Measurements from ENCODE around the gene PLD5.
"Not testable (repeated sequence)": the region's sequence is repeated elsewhere in the genome, so short reads cannot be mapped to it uniquely, and the experiment has no call there.

The PLD5 gene

GRCh38 chr1:242212401-242212800 is 312.1 kb downstream of the PLD5 start:
- DNase-seq (ENCODE audit: low spot score), result no peak

- no peak for DNase-seq (ENCODE audit: low spot score)
Measured at GRCh38 chr1:242211254-242212022, 313.1 kb downstream of the PLD5 start.

GRCh38 chr1:242210316-242210715 is 314.2 kb downstream of the PLD5 start:
- DNase-seq (ENCODE audit: low spot score), result not testable (repeated sequence)

GRCh38 chr1:242209063-242209462 is 315.4 kb downstream of the PLD5 start:
- no peak for DNase-seq (ENCODE audit: low spot score)

DNA sequence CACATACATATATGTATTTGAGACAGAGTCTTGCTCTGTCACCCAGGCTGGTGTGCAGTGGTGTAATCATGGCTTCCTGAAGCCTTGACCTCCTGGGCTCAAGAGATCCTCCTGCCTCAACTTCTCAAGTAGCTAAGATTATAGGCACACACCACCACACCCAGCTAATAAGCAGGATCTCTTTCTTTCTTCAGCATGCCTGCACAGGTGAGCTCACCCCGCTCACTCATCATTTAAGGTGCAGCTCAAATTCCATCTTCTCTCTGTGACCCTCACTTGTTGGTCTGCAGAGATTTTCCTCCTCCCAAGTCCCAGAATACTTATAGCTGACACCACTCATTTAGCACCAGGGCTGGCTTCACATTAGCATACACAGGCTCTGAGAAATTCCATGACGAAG is 316.5 kb downstream of the PLD5 start:
- DNase-seq (ENCODE audit: low spot score), result no peak

DNA sequence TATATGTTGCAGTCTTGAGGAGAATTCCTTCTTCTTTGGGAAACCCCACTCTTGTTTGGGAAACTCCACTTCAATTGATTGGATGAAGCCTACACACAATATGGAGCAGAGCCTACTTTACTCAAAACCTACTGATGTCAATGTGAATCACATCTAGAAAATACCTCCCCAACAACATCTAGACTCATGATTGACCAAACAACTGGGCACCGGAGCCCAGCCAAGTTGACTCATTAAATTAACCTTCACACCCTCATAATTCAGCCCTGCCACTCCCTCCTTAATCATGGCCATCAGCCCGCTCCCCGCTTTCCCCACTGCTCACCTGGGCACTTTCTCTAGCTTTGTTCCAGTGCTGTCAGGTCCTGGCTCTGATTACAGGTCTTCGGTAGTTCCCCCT is 317.5 kb downstream of the PLD5 start:
- no peak for DNase-seq (ENCODE audit: low spot score)

DNA sequence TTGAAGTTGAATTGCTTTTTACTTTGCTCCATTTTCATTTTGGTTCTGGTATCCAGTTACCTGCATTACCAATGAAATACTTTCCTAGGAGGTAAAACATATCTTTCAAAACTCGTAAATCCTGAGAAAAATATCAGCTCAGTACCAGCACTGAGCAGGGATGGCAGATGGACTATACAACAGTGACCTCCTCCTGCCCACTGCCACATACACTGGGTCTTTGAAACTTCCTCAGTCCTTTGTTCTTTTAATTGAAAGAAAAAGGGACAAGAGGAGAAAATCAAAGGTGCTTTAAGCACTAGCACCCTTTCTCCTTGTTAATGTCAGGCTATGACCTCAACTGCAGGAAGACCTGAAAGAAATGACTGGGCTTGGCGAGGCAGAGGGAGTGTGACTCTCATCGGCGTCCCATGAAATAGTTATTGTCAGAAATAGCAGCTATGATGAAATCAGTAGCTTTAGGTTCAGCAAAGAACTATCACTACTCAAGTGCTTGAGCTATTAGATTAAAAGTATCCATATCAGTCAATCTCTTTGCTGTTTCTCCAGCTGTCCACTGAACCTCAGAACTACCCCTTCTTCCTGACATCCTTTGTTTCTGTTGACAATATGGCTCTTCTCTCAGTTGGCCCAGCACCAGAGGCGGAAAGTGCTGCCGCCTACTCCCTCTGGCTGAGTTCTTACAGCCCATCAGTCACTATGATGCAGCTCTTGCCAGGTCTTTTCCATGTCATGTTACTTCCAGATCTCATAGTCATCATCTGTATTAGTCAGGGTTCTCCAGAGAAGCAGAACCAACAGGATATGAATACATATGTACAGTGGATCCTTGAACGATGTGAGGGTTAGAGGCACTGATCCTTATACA is 318.6 kb downstream of the PLD5 start:
- no peak for DNase-seq (ENCODE audit: low spot score)

- DNase-seq (ENCODE audit: low spot score), result no peak
Measured at GRCh38 chr1:242203262-242203661, 321.2 kb downstream of the PLD5 start.

DNA sequence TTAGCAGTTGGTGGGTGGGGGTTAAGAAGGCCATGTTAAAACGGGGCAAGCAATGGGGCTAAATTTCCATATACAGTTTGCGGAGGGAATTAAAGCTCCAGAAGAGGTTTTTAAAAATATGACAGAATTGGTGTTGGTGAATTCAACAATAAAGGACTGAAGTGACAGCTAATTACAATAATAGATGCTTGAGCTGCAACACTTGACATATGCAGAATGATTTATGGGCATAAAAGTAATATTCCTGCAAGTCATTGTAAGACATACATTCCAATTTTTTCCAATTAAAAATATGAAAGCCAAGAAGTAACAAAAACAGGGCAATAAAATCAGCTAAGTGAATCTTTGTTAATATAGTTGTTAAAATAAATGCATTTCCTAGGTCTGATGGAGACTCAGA is 323.4 kb downstream of the PLD5 start:
- DNase-seq (ENCODE audit: low spot score), result no peak

DNA sequence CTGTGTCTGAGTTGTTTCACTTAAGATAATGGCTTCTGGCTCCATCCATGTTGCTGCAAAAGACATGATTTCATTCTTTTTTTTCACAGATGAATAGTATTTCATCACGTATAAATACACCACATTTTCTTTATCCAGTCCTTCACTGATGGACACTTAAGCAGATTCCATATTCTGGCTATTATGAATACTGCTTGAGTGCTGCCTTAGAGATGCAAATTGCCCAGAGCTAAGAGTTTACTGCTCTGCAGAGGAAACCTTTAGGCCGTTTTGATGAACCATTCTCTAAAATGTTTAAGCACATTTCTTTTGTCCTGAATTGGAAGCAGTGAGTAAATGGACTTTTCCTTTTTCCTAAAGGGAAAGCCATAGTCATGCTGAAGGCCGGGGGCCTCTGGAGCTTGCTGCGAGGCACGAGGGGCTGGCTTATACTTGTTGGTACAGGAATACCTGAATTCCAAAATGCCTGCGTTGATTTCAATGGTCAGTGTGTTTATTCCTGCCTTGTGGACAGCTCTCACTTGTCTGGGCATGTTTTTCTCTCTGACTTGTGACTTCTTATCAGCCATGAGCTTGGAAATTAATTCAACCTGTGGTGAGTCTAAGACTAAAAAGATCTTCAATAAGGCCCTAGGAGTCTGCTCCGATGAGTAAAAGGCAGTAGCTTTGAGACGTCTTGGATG is 324.6 kb downstream of the PLD5 start:
- no peak for DNase-seq (ENCODE audit: low spot score)

- DNase-seq (ENCODE audit: low spot score), result no peak
Measured at GRCh38 chr1:242197907-242198820, 326.3 kb downstream of the PLD5 start.

GRCh38 chr1:242196914-242197313 is 327.6 kb downstream of the PLD5 start:
- DNase-seq (ENCODE audit: low spot score), result no peak

GRCh38 chr1:242196101-242196500 is 328.4 kb downstream of the PLD5 start:
- DNase-seq (ENCODE audit: low spot score), result no peak

- DNase-seq (ENCODE audit: low spot score), result no peak
Measured at GRCh38 chr1:242189591-242189990, 334.9 kb downstream of the PLD5 start.

DNA sequence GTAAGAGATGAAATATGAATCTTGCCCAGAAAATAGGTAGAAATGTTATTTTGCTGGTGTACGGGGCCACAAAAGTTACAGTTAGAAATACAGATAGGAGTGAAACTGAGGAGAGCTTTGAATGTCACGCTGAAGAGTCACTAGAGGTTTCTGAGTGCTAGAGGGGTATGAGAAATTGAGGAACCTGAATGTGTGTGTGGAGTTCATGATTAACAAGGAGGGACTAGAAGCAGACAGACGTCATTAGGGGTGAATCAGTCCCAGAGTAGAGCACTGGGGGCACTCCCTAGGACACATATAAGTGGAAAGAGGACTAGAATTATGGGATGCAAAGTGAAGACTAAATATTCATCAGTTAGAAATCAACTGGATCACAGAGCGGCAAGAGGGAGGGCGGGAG is 336.7 kb downstream of the PLD5 start:
- no peak for DNase-seq (ENCODE audit: low spot score)

DNA sequence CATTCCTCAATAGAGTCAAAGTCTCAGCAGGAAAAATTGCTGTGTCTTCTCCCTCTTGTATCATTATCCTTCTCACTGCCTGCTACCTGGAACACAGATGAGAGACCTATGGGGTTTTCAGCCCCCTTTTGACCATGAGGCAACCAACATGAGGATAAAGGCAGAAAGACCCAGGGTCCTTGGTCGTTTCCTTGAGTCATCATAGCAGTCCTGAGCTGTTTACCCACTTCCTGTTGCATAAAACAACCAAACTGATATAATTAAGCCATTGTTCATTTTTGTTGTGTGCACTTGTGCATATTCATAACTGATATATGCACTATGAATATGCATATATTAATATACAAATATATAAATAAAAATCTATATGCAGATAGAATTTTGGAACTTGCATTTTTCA is 337.3 kb downstream of the PLD5 start:
- no peak for DNase-seq (ENCODE audit: low spot score)

GRCh38 chr1:242185731-242186130 is 338.8 kb downstream of the PLD5 start:
- no peak for DNase-seq (ENCODE audit: low spot score)

DNA sequence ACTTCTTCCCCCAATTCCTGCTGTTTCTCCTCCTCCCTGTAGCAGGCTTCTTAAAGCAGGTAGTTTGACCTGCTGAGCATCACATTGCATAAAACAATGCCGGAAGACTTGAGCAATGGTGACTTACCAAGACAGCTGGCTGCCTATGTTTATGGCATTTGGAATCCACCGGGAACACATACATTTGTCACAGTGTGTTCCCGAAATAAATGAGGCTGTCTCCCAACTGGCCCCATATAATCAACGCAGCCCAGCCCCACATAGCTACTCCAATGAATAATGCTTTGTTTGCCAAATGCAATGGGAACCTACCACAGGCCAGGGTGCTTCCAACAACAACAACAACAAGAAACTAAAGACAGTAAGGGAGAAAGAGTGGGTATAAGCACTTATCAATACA is 339.5 kb downstream of the PLD5 start:
- no peak for DNase-seq (ENCODE audit: low spot score)

- DNase-seq (ENCODE audit: low spot score), result not testable (repeated sequence)
Measured at GRCh38 chr1:242179767-242180166, 344.7 kb downstream of the PLD5 start.

DNA sequence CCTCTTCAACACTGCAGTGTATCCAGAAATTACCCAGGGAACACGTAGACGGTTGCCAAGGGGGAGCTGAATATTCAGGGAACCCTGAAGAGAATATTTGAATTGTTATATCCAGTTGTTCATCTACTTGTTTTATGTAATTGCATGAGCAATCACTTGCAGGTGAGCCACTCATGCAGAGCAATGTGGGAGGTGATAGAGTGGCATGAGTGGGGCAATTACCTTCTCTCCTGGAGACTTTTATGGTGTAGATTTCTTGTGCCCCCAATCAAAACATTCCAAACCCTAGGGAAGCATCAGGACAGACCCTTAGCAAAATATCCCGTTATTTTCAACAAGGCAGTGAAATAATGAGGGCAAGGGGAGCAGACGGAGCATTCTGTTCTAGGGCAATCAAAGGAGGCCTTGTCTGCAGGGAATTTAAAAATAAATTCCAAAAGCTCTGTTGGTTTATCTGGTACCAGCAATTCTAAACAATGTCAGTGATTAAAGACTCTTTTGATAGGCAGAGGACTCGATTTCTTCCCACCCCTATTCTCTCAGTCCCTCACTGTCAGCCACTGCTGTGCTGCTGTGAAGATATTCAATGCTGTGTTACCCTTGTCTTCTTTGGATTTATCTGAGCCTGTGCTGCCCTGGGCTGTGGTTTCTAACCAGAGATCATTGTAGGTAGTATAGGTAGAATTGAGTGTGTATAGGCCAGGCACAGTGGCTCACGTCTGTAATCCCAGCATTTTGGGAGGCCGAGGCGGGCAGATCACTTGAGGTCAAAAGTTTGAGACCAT is 345.4 kb downstream of the PLD5 start:
- DNase-seq (ENCODE audit: low spot score), result no peak

GRCh38 chr1:242178436-242178835 is 346.1 kb downstream of the PLD5 start:
- DNase-seq (ENCODE audit: low spot score), result no peak

Measured in left forelimb (tissue), 1 donor.